ENCODE measurements around the gene ARHGAP22. TPM values are rescaled to one million over a fixed set of nuclear protein-coding genes. Genes with fewer than 3 reads are reported as not detected.
A peak's percentile ranks its signal among the peaks of the same experiment; 100 is the strongest.

ARHGAP22 gene
- total RNA-seq, 1 donor from 2014 or later, result 6.2 TPM

DNA sequence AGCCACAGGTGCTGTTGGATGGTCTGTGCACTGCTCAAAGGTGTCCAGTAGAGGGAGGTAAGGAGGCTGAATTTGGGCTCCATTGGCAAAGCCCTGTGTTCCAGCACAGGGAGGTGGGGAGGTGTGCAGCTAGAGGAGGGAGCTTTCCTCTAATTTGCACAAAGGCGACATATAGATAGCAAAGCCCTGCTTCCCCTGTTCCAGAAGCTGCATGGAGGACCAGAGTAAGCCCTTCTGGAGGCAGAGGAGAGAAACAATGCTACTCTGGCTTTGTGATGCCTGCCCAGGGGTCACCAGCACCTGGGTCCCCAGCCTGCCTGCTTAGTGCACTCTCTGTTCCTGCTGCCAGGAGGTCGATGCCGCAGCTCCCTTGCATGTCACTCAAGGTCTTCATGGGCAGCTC lies 3.4 kb upstream of the ARHGAP22 start:
- H2AFZ ChIP-seq (ENCODE audit: low read depth, low read length), result no peak overlapping the region
- peaks cover 6% of the 10 kb centered on the region for H3K9me3 Mint-ChIP-seq (ENCODE audit: unreplicated experiment)
- peaks cover 4% of the 10 kb centered on the region for H4K20me1 ChIP-seq (ENCODE audit: insufficient read depth, low read length)
- no peaks in the 10 kb centered on the region for H3K36me3 Mint-ChIP-seq (ENCODE audit: low read depth, unreplicated experiment)
- H3K4me2 ChIP-seq (ENCODE audit: low read length), result peak overlapping the region; percentile 90
- DNase-seq (ENCODE audit: low read depth), result no peak
- H3K4me3 Mint-ChIP-seq (ENCODE audit: unreplicated experiment), result no peak overlapping the region
- H3K79me2 ChIP-seq (ENCODE audit: insufficient read depth, low read length), result peaks cover 17% of the 10 kb centered on the region
- peaks cover 30% of the 10 kb centered on the region for H3K4me1 Mint-ChIP-seq (ENCODE audit: low read depth, unreplicated experiment)
- peak overlapping the region; percentile 71 for H3K9ac ChIP-seq (ENCODE audit: low read length)
- no peak for FAIRE-seq
- peak overlapping the region; percentile 91 for H3K27ac ChIP-seq (ENCODE audit: low read depth, low read length)
- H3K27me3 Mint-ChIP-seq (ENCODE audit: low read depth, unreplicated experiment), result peaks cover 16% of the 10 kb centered on the region
- no peak overlapping the region for H3K4me3 ChIP-seq (ENCODE audit: insufficient read depth, low read depth, low read length)
- TF ChIP-seq, protein P1, sequence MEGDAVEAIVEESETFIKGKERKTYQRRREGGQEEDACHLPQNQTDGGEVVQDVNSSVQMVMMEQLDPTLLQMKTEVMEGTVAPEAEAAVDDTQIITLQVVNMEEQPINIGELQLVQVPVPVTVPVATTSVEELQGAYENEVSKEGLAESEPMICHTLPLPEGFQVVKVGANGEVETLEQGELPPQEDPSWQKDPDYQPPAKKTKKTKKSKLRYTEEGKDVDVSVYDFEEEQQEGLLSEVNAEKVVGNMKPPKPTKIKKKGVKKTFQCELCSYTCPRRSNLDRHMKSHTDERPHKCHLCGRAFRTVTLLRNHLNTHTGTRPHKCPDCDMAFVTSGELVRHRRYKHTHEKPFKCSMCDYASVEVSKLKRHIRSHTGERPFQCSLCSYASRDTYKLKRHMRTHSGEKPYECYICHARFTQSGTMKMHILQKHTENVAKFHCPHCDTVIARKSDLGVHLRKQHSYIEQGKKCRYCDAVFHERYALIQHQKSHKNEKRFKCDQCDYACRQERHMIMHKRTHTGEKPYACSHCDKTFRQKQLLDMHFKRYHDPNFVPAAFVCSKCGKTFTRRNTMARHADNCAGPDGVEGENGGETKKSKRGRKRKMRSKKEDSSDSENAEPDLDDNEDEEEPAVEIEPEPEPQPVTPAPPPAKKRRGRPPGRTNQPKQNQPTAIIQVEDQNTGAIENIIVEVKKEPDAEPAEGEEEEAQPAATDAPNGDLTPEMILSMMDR (IDR thresholded peaks at IDR 0.05; ENCODE audit: insufficient read depth, low read depth, low read length), result peak; percentile 56
- TF ChIP-seq EZH2 (IDR thresholded peaks at IDR 0.05; ENCODE audit: insufficient read depth, low read length), result no peak
- no peaks in the 10 kb centered on the region for H3K9me3 ChIP-seq (ENCODE audit: insufficient read depth, low read depth, low read length)
- H3K4me1 ChIP-seq (ENCODE audit: insufficient read depth, low read length), result peaks cover 50% of the 10 kb centered on the region
- H3K27me3 ChIP-seq (ENCODE audit: insufficient read depth, low read length), result no peaks in the 10 kb centered on the region
- no peak overlapping the region for H3K27ac Mint-ChIP-seq (ENCODE audit: unreplicated experiment)
- H3K36me3 ChIP-seq (ENCODE audit: insufficient read depth, low read length), result no peaks in the 10 kb centered on the region

DNA sequence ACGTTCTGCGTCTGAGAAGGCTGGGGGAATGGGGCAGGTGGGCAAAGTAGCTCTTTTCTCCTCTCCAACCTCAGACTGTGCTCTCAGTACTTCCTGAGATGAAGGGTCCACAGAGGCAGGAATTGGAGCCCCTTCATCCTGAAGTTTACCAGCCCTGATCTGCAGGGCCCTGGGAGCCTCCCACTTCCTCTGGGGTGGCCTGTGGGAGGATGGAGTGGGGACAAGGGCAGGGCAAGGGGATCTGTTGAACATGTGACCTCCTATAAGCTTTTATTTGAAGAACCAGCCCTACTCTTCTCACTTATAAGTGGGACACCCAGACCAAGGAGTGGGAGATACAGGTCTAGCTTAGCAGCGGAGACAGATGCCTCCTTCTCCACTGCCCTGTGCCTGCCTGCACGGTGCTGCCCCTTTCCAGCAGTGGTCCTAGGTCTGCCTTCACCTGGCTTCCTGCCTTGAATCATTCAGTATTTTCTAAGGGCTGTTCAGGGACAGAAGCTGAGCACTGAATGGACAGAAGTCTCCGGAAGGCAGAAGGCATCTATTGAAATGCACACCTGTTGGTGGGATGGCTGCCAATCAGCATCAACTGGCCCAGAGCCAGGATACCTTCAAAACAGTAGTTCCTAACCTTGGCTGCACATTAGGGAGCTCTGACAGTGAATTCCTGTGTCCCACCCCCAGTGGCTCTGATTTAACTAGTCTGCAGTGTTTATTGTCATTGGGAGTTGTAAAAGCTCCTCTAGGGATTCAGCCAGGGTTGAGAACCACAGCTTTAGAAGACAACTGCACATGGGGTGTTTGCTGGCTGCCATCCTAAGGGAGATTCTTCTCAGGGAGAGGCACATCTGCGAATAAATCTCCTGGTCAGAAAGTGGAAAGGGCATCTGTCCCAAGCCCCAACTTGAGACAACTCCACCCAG lies 2.7 kb upstream of the ARHGAP22 start:
- Mint-ChIP-seq H3K4me3 (ENCODE audit: unreplicated experiment) (no peak overlapping the region), H3K9me3 (ENCODE audit: unreplicated experiment) (peaks cover 6% of the 10 kb centered on the region), H3K36me3 (ENCODE audit: low read depth, unreplicated experiment) (peaks cover 2% of the 10 kb centered on the region), H3K27me3 (ENCODE audit: low read depth, unreplicated experiment) (peaks cover 18% of the 10 kb centered on the region), H3K27ac (ENCODE audit: unreplicated experiment) (peak overlapping the region; percentile 4), H3K4me1 (ENCODE audit: low read depth, unreplicated experiment) (peaks cover 26% of the 10 kb centered on the region)
- Histone ChIP-seq H3K4me3 (ENCODE audit: insufficient read depth, low read depth, low read length) (no peak overlapping the region), H3K27ac (ENCODE audit: low read depth, low read length) (peak overlapping the region; percentile 91), H2AFZ (ENCODE audit: low read depth, low read length) (peak overlapping the region; percentile 22), H3K27me3 (ENCODE audit: insufficient read depth, low read length) (no peaks in the 10 kb centered on the region), H3K4me1 (ENCODE audit: insufficient read depth, low read length) (peaks cover 48% of the 10 kb centered on the region), H3K9me3 (ENCODE audit: insufficient read depth, low read depth, low read length) (no peaks in the 10 kb centered on the region), H3K4me2 (ENCODE audit: low read length) (peak overlapping the region; percentile 90), H3K79me2 (ENCODE audit: insufficient read depth, low read length) (peaks cover 23% of the 10 kb centered on the region), H3K9ac (ENCODE audit: low read length) (peak overlapping the region; percentile 71), H4K20me1 (ENCODE audit: insufficient read depth, low read length) (peaks cover 8% of the 10 kb centered on the region), H3K36me3 (ENCODE audit: insufficient read depth, low read length) (no peaks in the 10 kb centered on the region)
- peak; percentile 20 for FAIRE-seq
- no peak for TF ChIP-seq EZH2 (IDR thresholded peaks at IDR 0.05; ENCODE audit: insufficient read depth, low read length)
- TF ChIP-seq, protein P1 (IDR thresholded peaks at IDR 0.05; ENCODE audit: insufficient read depth, low read depth, low read length), result no peak
- DNase-seq (ENCODE audit: low read depth), result no peak

Data from astrocyte (in vitro differentiated cells and primary cell).